NCI-H2081 treated with DMSO at 0.1 percent for 48 hours (cell line): ENCODE measurements around the gene RBP2.
"Not testable (repeated sequence)": the region's sequence is repeated elsewhere in the genome, so short reads cannot be mapped to it uniquely, and the experiment has no call there.

Experiments
- DNase-seq: peaks from one replicate; lab custom pipeline; 2025; lab: John Stamatoyannopoulos, UW

RBP2 gene

GRCh38 chr3:139443186-139443585 is 33.1 kb downstream of the RBP2 start:
- no peak for DNase-seq

GRCh38 chr3:139441656-139442055 is 34.7 kb downstream of the RBP2 start:
- DNase-seq: no peak

- no peak for DNase-seq
Measured at GRCh38 chr3:139440639-139441556, 35.4 kb downstream of the RBP2 start.

- no peak for DNase-seq
Measured at GRCh38 chr3:139439278-139439677, 37.0 kb downstream of the RBP2 start.

GRCh38 chr3:139434764-139435307 is 41.5 kb downstream of the RBP2 start:
- no peak for DNase-seq

GRCh38 chr3:139434228-139434627 is 42.1 kb downstream of the RBP2 start:
- no peak for DNase-seq

GRCh38 chr3:139433089-139433488 is 43.2 kb downstream of the RBP2 start:
- no peak for DNase-seq

- DNase-seq: no peak
Measured at GRCh38 chr3:139430493-139430892, 45.8 kb downstream of the RBP2 start.

GRCh38 chr3:139427283-139428060 is 48.8 kb downstream of the RBP2 start:
- DNase-seq: peak; percentile 86

- DNase-seq: no peak
Measured at GRCh38 chr3:139425745-139426400, 50.4 kb downstream of the RBP2 start.

GRCh38 chr3:139423232-139423631 is 53.1 kb downstream of the RBP2 start:
- no peak for DNase-seq

GRCh38 chr3:139421460-139421859 is 54.9 kb downstream of the RBP2 start:
- no peak for DNase-seq

GRCh38 chr3:139421040-139421439 is 55.3 kb downstream of the RBP2 start:
- no peak for DNase-seq

GRCh38 chr3:139418144-139418543 is 58.2 kb downstream of the RBP2 start:
- no peak for DNase-seq

GRCh38 chr3:139416275-139416674 is 60.0 kb downstream of the RBP2 start:
- DNase-seq: no peak

- no peak for DNase-seq
Measured at GRCh38 chr3:139414608-139415224, 61.6 kb downstream of the RBP2 start.

GRCh38 chr3:139412891-139413290 is 63.4 kb downstream of the RBP2 start:
- DNase-seq: not testable (repeated sequence)
